ENCODE measurements around the gene SLC4A2. TPM values are rescaled to one million over a fixed set of nuclear protein-coding genes. Genes with fewer than 3 reads are reported as not detected.

SLC4A2 gene
- polyA plus RNA-seq, 2 of the 4 experiments (the other 2 are of a cell fraction): 112 to 275 TPM

GRCh38 chr7:151123822-151124464 is 64.6 kb downstream of the SLC4A2 start (continued):
- no peak for TF ChIP-seq HMGXB4 (CRISPR knock-in tag; IDR thresholded peaks at IDR 0.05; ENCODE audit: borderline replicate concordance)

GRCh38 chr7:151124481-151124880 is 65.1 kb downstream of the SLC4A2 start:
- Histone ChIP-seq H3K4me3 (no peak overlapping the region), H3K27ac (no peak overlapping the region), H3K9me3 (no peaks in the 10 kb centered on the region), H3K4me2 (no peak overlapping the region), H3K4me1 (no peaks in the 10 kb centered on the region)
- WGBS (ENCODE audit: missing lambda C conversion rate): 73% methylated on average over 7 of the region's 7 CpGs
- no peak for TF ChIP-seq RAD21 (conservative IDR thresholded peaks at IDR 0.05 in 1 of 2, IDR thresholded peaks at IDR 0.05 in 1 of 2)
- TF ChIP-seq CBX2 (IDR thresholded peaks at IDR 0.05; ENCODE audit: borderline replicate concordance, low read depth): no peak
- no peak for TF ChIP-seq RARB (CRISPR knock-in tag; IDR thresholded peaks at IDR 0.05)
- TF ChIP-seq HOXB5 (CRISPR knock-in tag; IDR thresholded peaks at IDR 0.05): no peak
- TF ChIP-seq KDM5A (IDR thresholded peaks at IDR 0.05): no peak
- TF ChIP-seq FOSB (CRISPR knock-in tag; IDR thresholded peaks at IDR 0.05): no peak
- no peak for TF ChIP-seq ZNF302 (CRISPR knock-in tag; IDR thresholded peaks at IDR 0.05)
- no peak for TF ChIP-seq CBX8 (IDR thresholded peaks at IDR 0.05)
- TF ChIP-seq HOXA7 (CRISPR knock-in tag; IDR thresholded peaks at IDR 0.05): no peak
- no peak for TF ChIP-seq CTCF (IDR thresholded peaks at IDR 0.05)
- DNase-seq (ENCODE audit: low read depth in 1 of 2, low spot score in 1 of 2) (no peak), ATAC-seq (no peak), FAIRE-seq (no peak)
- POLR2A ChIA-PET: interaction anchor here (1.0 kb wide), 1 partner anchor 108 kb away, joined by 3 read pairs; the partner anchor contains the start of gene CHPF2
- CTCF ChIA-PET: interaction anchor here (0.6 to 5.0 kb wide), 48 partner anchors 8 to 389 kb away, joined by 3 to 63 read pairs (median 6); partner anchors contain the start of genes ABCB8, CHPF2, GBX1 and TMUB1

GRCh38 chr7:151124899-151125399 is 65.6 kb downstream of the SLC4A2 start:
- no peak overlapping the region for H3K27ac ChIP-seq
- ChIA-PET CTCF (interaction anchor here (0.6 to 5.0 kb wide), 33 partner anchors 10 to 388 kb away, joined by 3 to 63 read pairs (median 7); partner anchors contain the start of gene GBX1), POLR2A (no interaction called here)
- TF ChIP-seq CHD4 (IDR thresholded peaks at IDR 0.05; ENCODE audit: borderline replicate concordance): no peak
- no peak for TF ChIP-seq ZFP36 (IDR thresholded peaks at IDR 0.05; ENCODE audit: borderline replicate concordance, partially characterized antibody)
- no peak for TF ChIP-seq HEYL (CRISPR knock-in tag; IDR thresholded peaks at IDR 0.05)
- no peak for TF ChIP-seq HOXB13 (CRISPR knock-in tag; IDR thresholded peaks at IDR 0.05; ENCODE audit: low read depth)
- no peak for TF ChIP-seq ELK1 (IDR thresholded peaks at IDR 0.05; ENCODE audit: low read depth, low read length)
- no peak for TF ChIP-seq GATA3 (IDR thresholded peaks at IDR 0.05; ENCODE audit: borderline replicate concordance)
- no peak for TF ChIP-seq CBX8 (IDR thresholded peaks at IDR 0.05)
- FAIRE-seq (no peak), ATAC-seq (no peak), DNase-seq (ENCODE audit: low read depth in 1 of 2, low spot score in 1 of 2) (no peak)
- no peak overlapping the region for H3K4me2 ChIP-seq
- WGBS (ENCODE audit: missing lambda C conversion rate): 89% methylated on average over 14 of the region's 14 CpGs
- H3K9me3 ChIP-seq: no peaks in the 10 kb centered on the region
- no peaks in the 10 kb centered on the region for H3K4me1 ChIP-seq
- no peak overlapping the region for H3K4me3 ChIP-seq
